ENCODE results near the gene ABAT.

Gene ABAT

GRCh38 chr16:8708536-8708935 is 34.1 kb downstream of the ABAT start:
- no peak for TF ChIP-seq CTCF (IDR thresholded peaks at IDR 0.05; ENCODE audit: low read depth, low read length, missing control alignments)
- DNase-seq (ENCODE audit: low read depth), result no peak
- H3K4me3 ChIP-seq (ENCODE audit: low read depth, low read length), result no peak overlapping the region

DNA sequence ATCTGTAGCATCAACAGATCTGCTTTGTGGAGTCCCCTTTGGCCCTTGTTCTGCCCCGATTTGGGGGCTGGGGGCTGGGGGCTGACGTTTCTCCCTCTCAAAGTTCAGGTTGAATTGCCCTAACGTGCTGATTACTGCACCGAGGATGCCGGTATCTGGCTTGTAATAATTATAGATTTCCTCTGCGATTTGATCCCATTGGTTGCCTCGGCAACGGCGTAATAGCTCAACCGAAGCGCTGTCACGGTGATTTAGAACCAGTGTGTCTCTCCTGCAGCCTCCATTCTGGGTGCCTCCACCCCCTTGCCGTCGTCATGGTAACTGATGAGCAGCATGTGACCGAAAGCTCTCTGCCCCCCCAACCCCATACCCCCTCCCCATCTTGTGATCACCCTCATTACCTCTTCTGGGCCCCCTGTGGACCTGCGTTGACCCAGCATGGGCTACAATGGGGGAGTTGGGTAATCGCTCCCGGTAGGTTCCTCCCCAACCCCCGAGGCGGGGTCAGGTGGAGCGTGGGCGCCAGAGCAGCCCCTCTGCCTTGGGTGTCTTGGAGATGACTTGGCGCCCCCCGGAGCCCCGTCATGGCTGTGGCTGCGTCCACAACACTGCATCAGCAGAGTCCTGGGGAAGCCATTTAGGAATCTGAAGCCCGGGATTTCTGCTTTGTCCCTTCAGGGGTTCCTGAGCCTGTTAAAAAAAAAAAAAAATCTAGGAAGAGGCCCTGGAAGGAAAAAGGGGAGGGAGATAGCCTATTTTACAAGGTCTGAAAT is 38.4 kb downstream of the ABAT start:
- no peak for DNase-seq (ENCODE audit: low read depth)
- H3K4me3 ChIP-seq (ENCODE audit: low read depth, low read length), result no peak overlapping the region
- TF ChIP-seq CTCF (IDR thresholded peaks at IDR 0.05; ENCODE audit: low read depth, low read length, missing control alignments), result no peak

DNA sequence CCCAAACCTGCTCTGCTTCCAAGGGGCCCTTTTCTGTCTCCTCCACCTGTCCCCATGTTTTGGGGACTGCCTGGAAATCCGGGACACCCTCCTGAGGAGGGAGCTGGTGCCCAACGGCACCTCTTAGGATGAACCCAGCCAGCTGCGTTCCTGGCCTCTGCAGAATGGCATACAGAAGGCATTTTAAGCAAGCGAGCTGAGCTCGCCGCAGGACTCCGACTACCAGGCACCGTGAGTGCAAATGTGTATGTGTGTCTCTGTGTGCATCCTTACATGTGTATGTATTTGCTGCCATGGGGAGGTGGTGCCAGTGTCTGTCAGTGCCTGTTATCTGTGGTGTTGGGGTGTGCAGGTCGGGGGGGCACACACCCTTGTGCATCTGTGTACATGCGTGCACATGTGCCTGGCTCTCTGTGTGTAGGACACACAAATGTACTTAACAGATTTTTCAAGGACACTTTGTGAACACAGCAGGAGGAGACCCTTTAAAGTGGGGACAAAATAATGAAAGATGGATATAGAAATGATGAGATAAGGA is 39.3 kb downstream of the ABAT start:
- DNase-seq (ENCODE audit: low read depth), result no peak
- no peak for TF ChIP-seq CTCF (IDR thresholded peaks at IDR 0.05; ENCODE audit: low read depth, low read length, missing control alignments)
- no peak overlapping the region for H3K4me3 ChIP-seq (ENCODE audit: low read depth, low read length)

GRCh38 chr16:8714174-8714573 is 39.8 kb downstream of the ABAT start:
- TF ChIP-seq CTCF (IDR thresholded peaks at IDR 0.05; ENCODE audit: low read depth, low read length, missing control alignments), result no peak
- H3K4me3 ChIP-seq (ENCODE audit: low read depth, low read length), result no peak overlapping the region
- no peak for DNase-seq (ENCODE audit: low read depth)

DNA sequence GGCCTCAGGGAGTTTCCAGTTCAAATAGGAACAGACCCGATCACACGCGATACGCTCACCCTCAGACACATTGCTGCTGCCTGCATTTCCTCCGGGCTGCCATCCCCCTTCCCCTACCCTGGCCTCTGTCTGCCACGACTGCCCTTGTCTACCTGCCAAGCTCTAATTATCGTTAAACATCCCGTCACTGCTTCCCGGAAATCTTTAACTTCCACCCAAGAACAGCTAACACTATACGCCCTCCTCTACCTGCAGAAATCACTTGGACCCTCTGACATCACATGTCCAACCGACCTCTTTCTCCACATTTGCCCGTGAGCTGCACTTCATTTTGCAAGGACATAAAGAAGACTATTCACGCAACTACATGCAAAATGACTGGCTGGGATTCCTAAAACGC is 40.4 kb downstream of the ABAT start:
- no peak for TF ChIP-seq CTCF (IDR thresholded peaks at IDR 0.05; ENCODE audit: low read depth, low read length, missing control alignments)
- H3K4me3 ChIP-seq (ENCODE audit: low read depth, low read length), result no peak overlapping the region
- no peak for DNase-seq (ENCODE audit: low read depth)

- TF ChIP-seq CTCF (IDR thresholded peaks at IDR 0.05; ENCODE audit: low read depth, low read length, missing control alignments), result no peak
- no peak overlapping the region for H3K4me3 ChIP-seq (ENCODE audit: low read depth, low read length)
- DNase-seq (ENCODE audit: low read depth), result no peak
Observed at GRCh38 chr16:8716052-8716451, 41.6 kb downstream of the ABAT start.

- no peak overlapping the region for H3K4me3 ChIP-seq (ENCODE audit: low read depth, low read length)
- no peak for TF ChIP-seq CTCF (IDR thresholded peaks at IDR 0.05; ENCODE audit: low read depth, low read length, missing control alignments)
- DNase-seq (ENCODE audit: low read depth), result no peak
Observed at GRCh38 chr16:8716592-8716991, 42.2 kb downstream of the ABAT start.
